Activated T-helper 1 cell treated with anti-CD3 and anti-CD28 coated beads, Interleukin-2, amount 50 U/mL, for 16 hours (primary cell): Measurements from ENCODE around the gene PCP4L1.

Experiments
- DNase-seq, 2 donors: peaks; one replicate each; pipeline ENCODE4 v3.0.0-alpha.2; 2020; ENCODE audit warnings: low read depth in 1 of 2, low spot score in 1 of 2

The PCP4L1 gene

GRCh38 chr1:161266836-161267235 lies 8.3 kb downstream of the PCP4L1 start:
- DNase-seq = no peak

DNA sequence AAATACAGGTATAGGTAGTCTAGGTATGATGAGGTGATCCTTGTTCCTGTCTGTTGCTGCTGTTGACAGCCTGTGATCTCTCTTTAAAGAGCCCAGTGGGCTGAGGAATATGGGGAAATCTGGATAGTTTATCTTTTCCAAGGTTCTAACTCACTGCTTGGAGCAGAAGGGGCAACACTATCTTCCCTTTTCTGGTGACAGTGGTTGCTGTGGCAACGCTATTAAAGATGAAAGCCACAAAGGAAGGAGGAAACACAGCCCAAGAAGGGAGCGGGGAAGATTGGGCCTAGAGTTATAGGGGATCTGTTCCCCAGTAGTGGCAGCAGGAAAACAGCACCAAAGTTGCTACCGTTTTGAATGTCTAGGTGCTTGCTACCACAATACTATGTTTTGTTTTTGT lies 8.8 kb downstream of the PCP4L1 start:
- no peak for DNase-seq

DNA sequence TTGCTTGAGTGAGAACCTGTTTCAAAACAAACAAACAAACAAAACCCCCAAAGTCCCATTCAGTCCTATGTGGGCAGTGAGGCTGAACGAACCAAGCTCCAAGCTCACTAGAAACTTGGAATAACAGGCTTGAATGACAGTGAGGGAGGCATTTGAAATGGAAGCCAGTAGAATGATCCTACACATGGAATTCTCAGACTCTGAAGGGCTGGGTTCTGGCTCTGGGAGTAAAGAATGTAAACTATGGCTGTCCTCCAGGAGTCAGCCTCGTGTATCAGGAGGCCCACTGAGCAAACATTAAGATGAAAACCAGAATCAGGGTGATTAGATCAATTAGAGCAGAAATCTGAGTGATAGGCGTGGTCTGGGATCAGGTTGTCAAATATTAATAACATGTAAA lies 14.9 kb downstream of the PCP4L1 start:
- DNase-seq = no peak

GRCh38 chr1:161274874-161275273 lies 16.3 kb downstream of the PCP4L1 start:
- no peak for DNase-seq

- no peak for DNase-seq
These were observed 24.4 kb downstream of the PCP4L1 start for GRCh38 chr1:161282991-161283390.

DNA sequence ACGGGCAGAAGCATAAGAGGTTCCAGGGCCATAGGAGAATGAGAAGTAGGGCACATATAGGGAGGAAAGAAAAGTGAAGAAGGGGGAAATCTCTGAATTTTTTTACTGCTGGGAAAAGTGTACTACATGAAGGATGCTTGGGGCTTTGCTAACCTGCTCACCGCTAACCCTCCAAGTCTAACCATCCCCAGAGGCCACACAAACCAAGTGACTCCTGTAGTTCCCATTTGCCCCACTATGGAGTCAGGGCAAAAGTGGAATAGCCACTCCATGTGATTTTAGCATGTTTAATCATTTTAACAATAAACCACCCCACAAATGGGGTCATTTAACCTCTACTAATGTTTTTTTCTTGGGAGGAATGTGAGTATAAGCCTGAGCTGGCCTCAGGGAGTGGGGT lies 26.6 kb downstream of the PCP4L1 start:
- DNase-seq = no peak

GRCh38 chr1:161285521-161285920 lies 27.0 kb downstream of the PCP4L1 start:
- no peak for DNase-seq

DNA sequence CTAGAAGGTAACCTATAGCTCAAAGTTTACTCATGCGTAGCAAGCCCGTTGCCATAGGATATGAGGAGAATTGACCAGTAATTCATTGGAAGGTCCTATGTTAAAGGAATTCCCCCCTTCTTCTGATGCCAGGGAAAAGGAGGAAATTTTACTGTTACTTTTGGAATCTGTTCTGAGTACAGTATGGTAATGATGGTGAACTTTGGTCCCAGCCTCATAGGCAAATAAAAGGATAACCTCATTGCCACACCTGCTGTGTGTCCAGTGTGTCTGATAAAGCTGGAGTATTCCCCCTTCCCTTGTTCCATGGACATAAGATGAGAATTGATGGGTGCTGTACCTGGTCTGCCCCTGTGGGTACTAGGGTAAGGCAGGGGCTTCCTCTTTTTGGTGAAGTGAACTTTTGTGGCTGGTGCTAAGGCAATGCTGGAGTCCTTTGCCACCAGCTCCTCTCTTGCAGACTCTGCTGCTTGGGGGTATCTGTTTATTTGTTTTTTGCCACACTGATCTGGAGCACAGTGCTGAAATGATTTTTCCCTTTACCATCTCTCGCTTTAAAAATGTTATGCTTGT lies 29.0 kb downstream of the PCP4L1 start:
- DNase-seq = no peak

DNA sequence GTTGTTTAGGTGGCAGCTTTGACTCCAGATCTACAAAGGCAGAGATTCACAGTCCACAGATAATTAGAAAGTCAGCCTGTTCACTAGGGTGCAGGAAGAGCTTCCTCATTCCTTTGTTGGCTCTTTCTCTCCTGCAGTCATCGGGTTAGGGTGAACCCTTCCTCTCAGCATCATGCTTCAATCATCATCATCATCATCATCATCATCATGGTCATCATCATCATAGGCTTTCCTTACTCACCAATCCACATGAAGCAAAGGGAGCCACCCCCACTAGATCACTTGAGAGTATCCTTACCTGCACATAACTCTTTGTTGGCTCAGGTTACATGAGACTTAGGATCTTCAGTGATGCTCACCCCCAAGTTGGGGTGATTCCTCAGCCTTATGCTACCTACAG lies 32.2 kb downstream of the PCP4L1 start:
- no peak for DNase-seq

GRCh38 chr1:161297415-161297814 lies 38.9 kb downstream of the PCP4L1 start:
- DNase-seq = no peak

DNA sequence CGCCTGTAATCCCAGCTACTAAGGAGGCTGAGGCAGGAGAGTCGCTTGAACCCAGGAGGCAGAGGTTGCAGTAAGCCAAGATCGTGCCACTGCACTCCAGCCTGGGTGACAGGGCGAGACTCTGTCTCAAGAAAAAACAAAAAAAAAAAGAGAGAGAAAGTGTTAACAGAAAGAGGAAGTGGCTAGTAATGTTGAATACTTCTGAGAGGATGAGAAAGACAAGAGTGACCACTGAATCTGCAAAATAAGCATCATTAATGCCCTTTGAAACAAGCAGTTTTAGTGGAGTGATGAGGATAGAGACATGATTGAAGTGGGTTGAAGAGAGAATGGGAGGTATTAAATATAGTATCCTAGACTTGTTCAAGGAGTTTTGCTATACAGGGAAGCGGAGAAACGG lies 39.6 kb downstream of the PCP4L1 start:
- no peak for DNase-seq

- DNase-seq = no peak
These were observed 40.8 kb downstream of the PCP4L1 start for GRCh38 chr1:161299347-161299746.

GRCh38 chr1:161300478-161300877 lies 41.9 kb downstream of the PCP4L1 start:
- no peak for DNase-seq

DNA sequence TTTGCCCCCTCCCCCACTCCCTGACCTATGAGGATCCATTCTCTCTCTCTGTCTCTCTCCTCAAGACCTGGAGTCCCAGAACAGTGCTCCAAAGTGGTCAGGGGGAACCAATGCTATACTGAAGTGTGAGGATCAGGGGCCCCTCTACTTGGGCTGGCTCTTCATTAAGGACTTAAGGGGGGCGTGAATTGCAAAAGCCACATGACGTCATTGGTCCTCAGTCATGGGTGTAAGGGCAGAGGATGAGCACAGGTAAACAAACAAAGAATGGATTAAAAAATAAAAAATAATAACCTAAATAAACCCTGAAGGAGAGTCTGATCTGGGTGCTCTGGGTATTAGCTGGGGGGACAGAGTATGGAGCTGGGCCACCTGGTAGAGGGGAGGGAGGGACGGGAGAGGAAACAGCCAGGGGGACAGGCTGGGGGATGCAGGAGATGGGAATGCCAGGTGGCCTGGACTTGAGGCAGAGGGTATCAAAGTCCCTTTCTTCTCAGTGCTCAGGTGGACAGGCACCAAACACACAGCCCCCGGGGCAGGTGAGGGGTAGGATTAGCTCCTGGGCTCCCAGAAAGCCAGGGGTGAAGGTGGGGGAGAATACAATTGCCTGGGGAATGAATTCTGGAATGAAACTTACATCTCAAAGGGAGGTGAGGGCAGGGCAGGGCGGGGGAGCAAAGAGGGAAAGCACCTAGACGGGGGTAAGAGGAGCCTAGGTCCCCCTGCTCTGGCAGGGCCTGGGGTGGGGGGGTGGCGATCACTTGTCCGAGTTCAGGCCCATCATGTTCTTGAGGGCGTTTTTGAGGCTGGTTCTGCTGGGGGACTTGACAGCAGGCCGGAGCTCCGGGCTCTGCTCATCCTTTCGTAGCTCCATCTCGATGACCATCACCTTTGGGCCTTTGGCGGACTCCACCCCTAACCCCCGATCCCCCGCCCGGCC lies 46.7 kb downstream of the PCP4L1 start:
- no peak for DNase-seq

DNA sequence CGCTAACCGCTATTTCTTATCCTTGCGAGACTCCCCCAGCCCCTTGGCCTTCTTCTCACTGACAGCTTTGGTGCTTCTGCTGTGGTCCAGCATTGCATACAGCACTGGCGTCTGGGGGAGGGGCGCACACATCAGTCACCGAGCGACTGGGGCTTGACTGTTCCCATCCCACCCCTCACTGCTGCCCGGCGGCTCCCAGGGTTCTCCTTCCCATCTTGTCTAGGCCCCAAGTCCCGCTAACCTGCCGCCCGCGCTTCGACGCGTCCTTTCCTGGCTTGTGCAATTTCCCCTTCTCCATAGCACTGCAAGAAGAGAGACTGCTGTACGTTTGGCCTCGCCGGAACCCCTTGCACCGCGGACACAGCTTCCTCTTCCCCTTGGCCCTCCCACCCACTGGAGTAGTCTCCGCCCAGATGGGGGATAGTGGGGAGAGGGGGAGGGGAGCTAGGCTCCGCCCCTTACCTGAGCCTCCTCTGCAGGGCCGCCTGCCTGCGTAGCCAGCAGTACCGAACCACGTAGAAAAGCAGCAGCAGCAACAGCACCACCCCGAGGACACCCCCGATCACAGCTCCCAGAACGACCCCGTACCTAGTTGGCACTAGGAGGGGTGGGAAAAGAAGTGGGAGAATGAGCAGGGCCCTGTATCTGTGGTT lies 47.4 kb downstream of the PCP4L1 start:
- peak; percentile 77 to 78 for DNase-seq

DNA sequence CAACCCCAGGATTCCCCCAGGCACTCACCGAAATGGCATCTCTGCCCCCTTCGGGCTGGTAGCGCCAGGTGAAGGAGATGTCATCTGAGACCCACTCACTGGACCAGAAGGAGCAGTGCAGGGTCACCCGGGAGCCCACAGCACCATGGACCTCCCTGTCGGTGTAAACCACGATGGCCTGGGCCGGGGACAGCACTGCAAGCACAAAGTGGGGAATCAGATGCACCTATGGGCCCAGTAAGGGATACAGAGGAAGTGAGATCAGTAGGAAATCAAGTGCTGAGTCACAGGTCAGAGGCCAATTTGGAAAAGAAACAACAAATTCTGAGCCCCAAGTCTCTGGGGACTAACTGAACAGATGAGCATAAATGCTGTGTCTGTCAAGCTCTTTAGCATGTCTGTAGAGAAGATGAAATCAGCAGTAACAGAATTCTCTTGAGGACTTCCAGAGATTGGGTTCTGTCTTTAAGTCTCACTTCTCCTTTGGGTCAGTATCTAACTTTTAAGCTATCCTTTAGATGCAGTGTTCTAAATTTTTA lies 48.8 kb downstream of the PCP4L1 start:
- DNase-seq = no peak

DNA sequence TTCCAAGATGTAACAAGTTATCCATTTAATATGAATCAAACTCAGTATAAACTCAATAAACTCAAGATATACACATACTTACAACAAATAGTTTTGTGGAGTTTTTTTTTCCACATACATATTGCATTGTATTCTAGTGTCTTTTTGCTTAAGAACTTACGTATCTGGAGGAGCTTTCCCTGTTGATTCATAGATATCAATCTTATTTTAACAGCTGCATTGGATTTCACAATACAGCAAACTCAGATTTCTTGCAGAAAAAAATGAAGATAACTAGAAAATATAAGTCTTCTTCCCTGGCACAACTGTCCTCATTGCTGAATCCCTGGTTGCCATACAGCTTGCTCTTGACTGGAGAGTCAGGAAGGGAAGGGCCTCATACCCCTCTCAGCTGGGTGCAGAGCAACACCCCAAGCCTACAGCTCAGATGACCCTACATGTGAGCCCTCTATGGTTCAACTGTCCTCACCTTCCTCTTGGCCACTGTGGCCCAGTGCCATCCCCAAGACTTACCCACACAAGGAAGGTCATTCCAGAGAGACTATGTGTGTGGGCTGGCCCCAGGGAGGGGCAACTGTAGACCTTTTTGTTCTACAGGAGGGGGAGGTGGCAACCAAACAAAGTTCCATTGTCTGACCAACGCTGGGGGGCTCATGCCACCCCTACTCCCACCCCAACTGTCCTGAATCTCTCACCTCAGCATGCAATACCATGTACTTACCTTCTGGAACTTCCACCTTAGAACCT lies 49.5 kb downstream of the PCP4L1 start:
- no peak for DNase-seq

GRCh38 chr1:161309868-161310267 lies 51.3 kb downstream of the PCP4L1 start, which contains the start of gene MPZ:
Gene MPZ, minus strand, starts transcription at chr1:161309968. Its CDS starts 63 bp downstream, at chr1:161309905.
- no peak for DNase-seq

DNA sequence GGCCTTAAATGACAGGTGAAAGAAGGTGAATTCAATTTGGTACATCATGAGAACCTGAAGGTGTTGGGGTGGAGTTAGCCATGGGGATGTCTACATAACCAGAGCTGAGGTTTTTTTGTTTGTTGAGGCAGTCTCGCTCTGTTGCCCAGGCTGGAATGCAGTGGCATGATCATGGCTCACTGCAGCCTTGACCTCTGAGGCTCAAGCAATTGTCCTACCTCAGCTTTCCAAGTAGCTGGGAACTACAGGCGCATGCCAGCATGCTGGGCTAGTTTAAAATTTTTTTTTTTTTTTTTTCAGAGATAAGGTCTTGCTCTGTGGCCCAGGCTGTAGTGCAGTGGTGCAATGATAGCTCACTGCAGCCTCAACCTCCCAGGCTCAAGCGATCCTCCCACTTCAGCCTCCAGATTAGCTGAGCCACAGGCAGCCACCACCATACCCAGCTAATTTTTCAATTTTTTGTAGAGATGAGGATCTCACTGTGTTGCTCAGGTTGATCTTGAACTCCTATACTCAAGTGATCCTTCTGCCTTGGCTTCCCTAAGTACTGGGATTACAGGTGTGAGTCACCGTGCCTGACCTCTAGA lies 53.1 kb downstream of the PCP4L1 start:
- DNase-seq = no peak

GRCh38 chr1:161313554-161314200 lies 55.1 kb downstream of the PCP4L1 start:
- DNase-seq = no peak
